H1 (cell line): Measurements from ENCODE around the gene STXBP2. TPM values are rescaled to one million over a fixed set of nuclear protein-coding genes. Genes with fewer than 3 reads are reported as not detected.

Source experiments
- BRCA1 ChIP-seq: IDR thresholded peaks from 2 replicates; pipeline ENCODE4 v1.6.1; 2012; ENCODE audit warnings: low read depth, low read length, improper control_type of control experiment
- CREB1 ChIP-seq: IDR thresholded peaks from 2 replicates; pipeline ENCODE4 v1.6.1; 2012; ENCODE audit warnings: inconsistent platforms
- CTBP2 ChIP-seq: IDR thresholded peaks from 2 replicates; pipeline ENCODE4 v1.7.0; 2011; ENCODE audit warnings: borderline replicate concordance, mild to moderate bottlenecking, moderate library complexity, mixed read lengths, low read length; ENCODE audit not compliant: insufficient read depth, insufficient read length
- polyA plus RNA-seq, 7 experiments: library from polyadenylated mRNA; depleted of rRNA in 3 of 7; stranded (reverse) in 5 of 7; unstranded in 2 of 7; fragments of >200 nt in 5 of 7; fragments of 200-250 nt in 2 of 7; gene quantifications; 1 replicate in 5 of 7; 2 replicates in 1 of 7; 4 replicates in 1 of 7; pipeline versions ENCODE4 v1.2.1 to v1.2.3, GENCODE V29; 2011 to 2013; ENCODE audit warnings: missing spikeins in 2 of 7, mixed read lengths in 2 of 7
- total RNA-seq: library from RNA; stranded (reverse); fragmentation: NEBNext Ultra II Directional; extraction: Animal tissue kit (Norgen Biotek cat#: 25700); gene quantifications from 2 replicates; pipeline ENCODE4 v1.2.1, GENCODE V29; 2021

The STXBP2 gene
- total and polyA plus RNA-seq, 2 of the 8 experiments (the other 6 are each of a cell fraction or from before 2014, with no cell fraction given): 52.9 to 53.8 TPM

GRCh38 chr19:7674010-7675005 is 37.4 kb downstream of the STXBP2 start (continued):
- TF ChIP-seq CREB1 (no peak), CTBP2 (no peak), BRCA1 (no peak)
- TF ChIP-seq, all 59 proteins: peak for 2
